Nephron (organoid): Measurements from ENCODE around the gene DIAPH3.

Source experiments
- H3K27ac Mint-ChIP-seq, 3 experiments: 2 replicates each; pipeline ENCODE4 v1.8.0; 2020; ENCODE audit warnings: mixed read lengths in 3 of 3, mild to moderate bottlenecking in 2 of 3, moderate library complexity in 1 of 3
- H3K27me3 Mint-ChIP-seq: 2 replicates; pipeline ENCODE4 v1.8.0; 2021; ENCODE audit warnings: low read depth, mild to moderate bottlenecking, moderate library complexity, mixed read lengths
- H3K36me3 Mint-ChIP-seq: 2 replicates; pipeline ENCODE4 v1.8.0; 2020; ENCODE audit warnings: low read depth, mixed read lengths
- H3K4me1 Mint-ChIP-seq: 2 replicates; pipeline ENCODE4 v1.8.0; 2020; ENCODE audit warnings: mixed read lengths
- H3K4me3 Mint-ChIP-seq, 3 experiments: 2 replicates each; pipeline ENCODE4 v1.8.0; 2020; ENCODE audit warnings: mild to moderate bottlenecking in 3 of 3, mixed read lengths in 3 of 3, moderate library complexity in 2 of 3
- H3K9me3 Mint-ChIP-seq: 2 replicates; pipeline ENCODE4 v1.8.0; 2020; ENCODE audit warnings: mixed read lengths
- CTCF ChIP-seq, 3 experiments: fragments of 200-600 bp; sonication (generic); IDR thresholded peaks; one replicate each; pipeline ENCODE4 v1.5.0; 2021; ENCODE audit warnings: antibody characterized with exemption in 3 of 3; ENCODE audit not compliant: unreplicated experiment in 3 of 3

DIAPH3 gene

DNA sequence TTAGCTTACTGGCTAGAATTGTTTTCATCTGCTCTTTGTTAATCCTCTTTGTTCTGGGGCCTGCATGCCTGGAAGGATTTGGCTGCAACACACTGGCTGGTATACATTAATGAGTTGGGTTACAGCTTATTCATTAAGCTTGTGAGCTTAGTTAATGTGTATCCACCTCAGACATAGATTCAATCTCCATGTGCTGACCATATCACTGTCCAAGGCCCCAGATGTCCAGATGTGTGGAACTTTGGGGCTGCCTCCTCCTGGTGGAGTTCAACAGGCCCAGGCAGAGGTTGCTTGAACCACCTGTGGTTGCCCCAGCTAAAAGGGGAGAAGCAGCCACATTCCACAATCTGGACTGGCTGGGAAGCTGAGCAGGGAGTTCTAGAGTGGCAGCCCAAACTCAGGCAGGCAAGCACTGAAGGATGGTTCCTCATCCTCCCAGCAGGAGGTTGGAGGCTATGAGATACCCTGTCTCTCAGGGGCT is 5.4 kb downstream of the DIAPH3 start:
- no peak overlapping the region for H3K4me3 Mint-ChIP-seq
- peak overlapping the region; percentile 96 to 99 (median 98) for H3K27ac Mint-ChIP-seq
- peaks cover 25% of the 10 kb centered on the region for H3K36me3 Mint-ChIP-seq
- peaks cover 13% of the 10 kb centered on the region for H3K4me1 Mint-ChIP-seq
- H3K27me3 Mint-ChIP-seq = no peaks in the 10 kb centered on the region
- no peak for TF ChIP-seq CTCF (IDR thresholded peaks at IDR 0.05; ENCODE audit: unreplicated experiment in 3 of 3)
- H3K9me3 Mint-ChIP-seq = peaks cover 20% of the 10 kb centered on the region

- Mint-ChIP-seq H3K27ac (peak overlapping the region in 1 of 3 experiments; percentile 11), H3K27me3 (no peaks in the 10 kb centered on the region), H3K9me3 (peaks cover 17% of the 10 kb centered on the region), H3K36me3 (peaks cover 18% of the 10 kb centered on the region), H3K4me3 (no peak overlapping the region), H3K4me1 (peaks cover 6% of the 10 kb centered on the region)
- TF ChIP-seq CTCF (IDR thresholded peaks at IDR 0.05; ENCODE audit: unreplicated experiment in 3 of 3) = no peak
Measured at GRCh38 chr13:60155978-60156377, 7.8 kb downstream of the DIAPH3 start.

GRCh38 chr13:60152904-60153303 is 10.8 kb downstream of the DIAPH3 start:
- Mint-ChIP-seq H3K4me1 (peaks cover under 1% of the 10 kb centered on the region), H3K27ac (no peak overlapping the region), H3K4me3 (no peak overlapping the region), H3K27me3 (no peaks in the 10 kb centered on the region), H3K36me3 (peaks cover 12% of the 10 kb centered on the region), H3K9me3 (peaks cover 8% of the 10 kb centered on the region)
- no peak for TF ChIP-seq CTCF (IDR thresholded peaks at IDR 0.05; ENCODE audit: unreplicated experiment in 3 of 3)

DNA sequence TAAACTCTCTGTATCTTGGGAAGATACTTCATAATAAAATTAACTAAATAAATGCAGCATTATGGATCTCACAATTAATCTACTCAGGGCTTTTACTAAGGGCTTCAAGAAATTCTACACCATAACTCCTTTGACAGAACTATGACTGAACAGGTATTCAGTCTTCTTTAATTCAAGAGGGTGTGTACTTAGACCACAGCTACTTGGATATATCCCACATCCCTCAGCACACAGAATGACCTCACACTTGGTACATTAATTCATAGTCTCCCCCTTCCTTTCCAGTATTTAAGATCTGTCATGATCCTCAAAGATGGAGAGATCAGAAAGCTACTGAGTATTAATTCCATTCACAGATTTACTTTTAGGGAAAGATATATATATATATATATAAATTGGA is 11.6 kb downstream of the DIAPH3 start:
- no peaks in the 10 kb centered on the region for H3K4me1 Mint-ChIP-seq
- H3K36me3 Mint-ChIP-seq = peaks cover 7% of the 10 kb centered on the region
- H3K9me3 Mint-ChIP-seq = peaks cover 6% of the 10 kb centered on the region
- TF ChIP-seq CTCF (IDR thresholded peaks at IDR 0.05; ENCODE audit: unreplicated experiment in 3 of 3) = no peak
- no peak overlapping the region for H3K27ac Mint-ChIP-seq
- H3K27me3 Mint-ChIP-seq = no peaks in the 10 kb centered on the region
- H3K4me3 Mint-ChIP-seq = no peak overlapping the region

GRCh38 chr13:60150538-60150937 is 13.2 kb downstream of the DIAPH3 start:
- Mint-ChIP-seq H3K9me3 (no peaks in the 10 kb centered on the region), H3K4me3 (no peak overlapping the region), H3K4me1 (peaks cover 6% of the 10 kb centered on the region), H3K36me3 (no peaks in the 10 kb centered on the region), H3K27ac (no peak overlapping the region), H3K27me3 (no peaks in the 10 kb centered on the region)
- no peak for TF ChIP-seq CTCF (IDR thresholded peaks at IDR 0.05; ENCODE audit: unreplicated experiment in 3 of 3)

DNA sequence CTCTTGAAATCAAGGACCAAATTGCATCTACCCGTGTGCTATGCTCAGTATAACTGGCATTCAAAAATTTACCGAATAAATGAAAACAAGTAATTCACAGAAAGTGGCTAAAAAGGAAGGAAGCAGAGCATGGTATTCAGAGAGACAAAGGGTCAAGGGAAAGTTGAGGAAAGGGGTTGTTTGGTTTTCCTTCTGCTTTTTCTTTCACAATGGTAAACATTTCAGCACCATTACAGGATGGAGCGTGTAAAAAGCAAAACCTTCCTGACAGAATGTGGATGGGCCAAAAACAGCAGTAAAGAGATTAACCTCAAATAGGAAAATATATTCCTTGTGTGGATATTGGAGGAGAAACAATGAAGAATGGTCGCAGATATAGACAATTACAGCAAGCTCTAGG is 14.8 kb downstream of the DIAPH3 start:
- Mint-ChIP-seq H3K4me1 (peaks cover 6% of the 10 kb centered on the region), H3K36me3 (no peaks in the 10 kb centered on the region), H3K4me3 (no peak overlapping the region), H3K27ac (no peak overlapping the region), H3K9me3 (no peaks in the 10 kb centered on the region), H3K27me3 (no peaks in the 10 kb centered on the region)
- TF ChIP-seq CTCF (IDR thresholded peaks at IDR 0.05; ENCODE audit: unreplicated experiment in 3 of 3) = no peak
